ENCODE data around the gene ARVCF. TPM values are rescaled to one million over a fixed set of nuclear protein-coding genes. Genes with fewer than 3 reads are reported as not detected.

The ARVCF gene
- total and polyA plus RNA-seq, 2 experiments from 2014 or later = 15.6 to 122 TPM

DNA sequence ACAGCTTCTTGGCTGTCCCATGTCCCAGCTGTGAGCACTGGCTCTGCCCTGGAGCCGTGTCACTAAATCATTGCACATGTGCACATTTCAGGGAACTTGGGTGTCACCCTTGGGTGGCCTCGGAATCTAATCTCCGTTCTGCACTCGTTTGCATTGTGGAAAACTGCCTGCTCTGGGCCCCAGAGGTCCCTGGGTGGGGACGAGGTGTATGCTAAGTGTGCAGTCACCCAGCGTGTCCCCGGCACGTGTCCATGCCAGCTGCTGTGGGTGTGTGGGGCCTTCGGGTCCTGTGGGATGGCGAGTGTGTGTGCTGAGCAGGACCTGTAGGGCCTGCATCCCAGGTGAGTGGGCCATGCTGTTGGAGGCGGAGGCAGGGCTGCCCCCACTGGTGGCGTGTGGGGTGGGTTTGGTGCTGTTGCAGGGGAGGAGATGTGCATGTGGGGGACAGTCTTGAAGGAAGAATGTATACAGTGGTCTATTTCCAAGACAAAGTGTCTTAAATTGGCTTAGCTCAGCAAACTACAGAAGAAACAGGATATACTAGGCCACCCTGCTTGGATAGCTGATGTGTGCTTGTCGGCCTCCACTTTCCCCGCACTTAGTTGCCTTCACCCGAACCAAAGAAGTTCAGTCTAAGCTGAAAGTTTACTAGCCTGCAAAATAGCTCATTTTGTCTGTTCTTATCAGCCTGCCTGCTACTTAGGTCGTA, 18.9 kb upstream of the ARVCF start:
- no peaks in the 10 kb centered on the region for H3K79me2 ChIP-seq (replicated peaks; ENCODE audit: insufficient read depth)
- no peaks in the 10 kb centered on the region; the same call in 1 of the 2 replicates for H4K20me1 ChIP-seq (replicated peaks; ENCODE audit: insufficient read depth)
- H3K4me1 Mint-ChIP-seq = no peaks in the 10 kb centered on the region
- no peak overlapping the region for H3K4me3 ChIP-seq
- DNase-seq (ENCODE audit: low spot score) (no peak), ATAC-seq (no peak)
- H3K36me3 ChIP-seq (ENCODE audit: insufficient read depth) = no peaks in the 10 kb centered on the region
- H3K36me3 Mint-ChIP-seq (ENCODE audit: low read depth) = no peaks in the 10 kb centered on the region; the same call in 2 of the 3 replicates
- no peak overlapping the region for H3K4me2 ChIP-seq
- H3K9me3 Mint-ChIP-seq = no peaks in the 10 kb centered on the region
- H3K27ac ChIP-seq (ENCODE audit: low read depth) = no peak overlapping the region
- H3K27me3 ChIP-seq (ENCODE audit: insufficient read depth) = no peaks in the 10 kb centered on the region
- H3K9me2 ChIP-seq (ENCODE audit: insufficient read depth) = no peaks in the 10 kb centered on the region
- H3K4me3 Mint-ChIP-seq = no peak overlapping the region
- no peak overlapping the region for H2AFZ ChIP-seq
- H3F3A ChIP-seq (replicated peaks; ENCODE audit: low read depth) = no peaks in the 10 kb centered on the region
- no peak overlapping the region for H3K27ac Mint-ChIP-seq
- H3K4me1 ChIP-seq (ENCODE audit: insufficient read depth) = no peaks in the 10 kb centered on the region
- TF ChIP-seq ZNF331 (CRISPR knock-in tag; IDR thresholded peaks at IDR 0.05; ENCODE audit: low read depth) (no peak), EZH2 (IDR thresholded peaks at IDR 0.05; ENCODE audit: low read depth, unreplicated experiment) (no peak)
- TF ChIP-seq, protein P1, sequence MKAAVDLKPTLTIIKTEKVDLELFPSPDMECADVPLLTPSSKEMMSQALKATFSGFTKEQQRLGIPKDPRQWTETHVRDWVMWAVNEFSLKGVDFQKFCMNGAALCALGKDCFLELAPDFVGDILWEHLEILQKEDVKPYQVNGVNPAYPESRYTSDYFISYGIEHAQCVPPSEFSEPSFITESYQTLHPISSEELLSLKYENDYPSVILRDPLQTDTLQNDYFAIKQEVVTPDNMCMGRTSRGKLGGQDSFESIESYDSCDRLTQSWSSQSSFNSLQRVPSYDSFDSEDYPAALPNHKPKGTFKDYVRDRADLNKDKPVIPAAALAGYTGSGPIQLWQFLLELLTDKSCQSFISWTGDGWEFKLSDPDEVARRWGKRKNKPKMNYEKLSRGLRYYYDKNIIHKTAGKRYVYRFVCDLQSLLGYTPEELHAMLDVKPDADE (IDR thresholded peaks at IDR 0.05) = no peak
- TF ChIP-seq, protein P2, sequence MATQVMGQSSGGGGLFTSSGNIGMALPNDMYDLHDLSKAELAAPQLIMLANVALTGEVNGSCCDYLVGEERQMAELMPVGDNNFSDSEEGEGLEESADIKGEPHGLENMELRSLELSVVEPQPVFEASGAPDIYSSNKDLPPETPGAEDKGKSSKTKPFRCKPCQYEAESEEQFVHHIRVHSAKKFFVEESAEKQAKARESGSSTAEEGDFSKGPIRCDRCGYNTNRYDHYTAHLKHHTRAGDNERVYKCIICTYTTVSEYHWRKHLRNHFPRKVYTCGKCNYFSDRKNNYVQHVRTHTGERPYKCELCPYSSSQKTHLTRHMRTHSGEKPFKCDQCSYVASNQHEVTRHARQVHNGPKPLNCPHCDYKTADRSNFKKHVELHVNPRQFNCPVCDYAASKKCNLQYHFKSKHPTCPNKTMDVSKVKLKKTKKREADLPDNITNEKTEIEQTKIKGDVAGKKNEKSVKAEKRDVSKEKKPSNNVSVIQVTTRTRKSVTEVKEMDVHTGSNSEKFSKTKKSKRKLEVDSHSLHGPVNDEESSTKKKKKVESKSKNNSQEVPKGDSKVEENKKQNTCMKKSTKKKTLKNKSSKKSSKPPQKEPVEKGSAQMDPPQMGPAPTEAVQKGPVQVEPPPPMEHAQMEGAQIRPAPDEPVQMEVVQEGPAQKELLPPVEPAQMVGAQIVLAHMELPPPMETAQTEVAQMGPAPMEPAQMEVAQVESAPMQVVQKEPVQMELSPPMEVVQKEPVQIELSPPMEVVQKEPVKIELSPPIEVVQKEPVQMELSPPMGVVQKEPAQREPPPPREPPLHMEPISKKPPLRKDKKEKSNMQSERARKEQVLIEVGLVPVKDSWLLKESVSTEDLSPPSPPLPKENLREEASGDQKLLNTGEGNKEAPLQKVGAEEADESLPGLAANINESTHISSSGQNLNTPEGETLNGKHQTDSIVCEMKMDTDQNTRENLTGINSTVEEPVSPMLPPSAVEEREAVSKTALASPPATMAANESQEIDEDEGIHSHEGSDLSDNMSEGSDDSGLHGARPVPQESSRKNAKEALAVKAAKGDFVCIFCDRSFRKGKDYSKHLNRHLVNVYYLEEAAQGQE (IDR thresholded peaks at IDR 0.05; ENCODE audit: unreplicated experiment) = no peak
- peaks cover 11% of the 10 kb centered on the region for H3K27me3 Mint-ChIP-seq (ENCODE audit: insufficient read depth, low read depth, poor library complexity)

DNA sequence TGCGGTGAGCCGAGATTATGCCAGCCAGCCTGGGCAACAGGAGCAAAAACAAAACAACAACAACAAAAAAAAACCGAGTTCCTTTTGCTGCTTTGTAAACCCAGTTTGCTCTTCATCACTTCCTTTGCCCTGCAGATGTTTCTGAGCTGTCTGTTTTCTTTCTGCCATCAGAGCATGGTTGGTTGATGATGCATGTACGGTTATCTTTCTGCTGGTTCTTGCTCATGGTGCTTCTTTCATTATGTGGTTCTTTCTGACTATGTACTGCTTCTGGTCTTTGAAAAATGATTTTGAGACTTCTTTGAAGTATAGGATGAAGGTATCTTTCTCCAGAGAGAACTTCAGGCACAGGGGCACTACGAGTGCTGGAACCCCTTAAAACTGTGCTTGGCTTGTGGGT, 17.5 kb upstream of the ARVCF start:
- H3K79me2 ChIP-seq (replicated peaks; ENCODE audit: insufficient read depth) = no peaks in the 10 kb centered on the region
- no peak overlapping the region for H3K27ac ChIP-seq (ENCODE audit: low read depth)
- H3K4me3 ChIP-seq = no peak overlapping the region
- no peak overlapping the region for H2AFZ ChIP-seq
- H3K9me3 Mint-ChIP-seq = no peaks in the 10 kb centered on the region
- H3K36me3 ChIP-seq (ENCODE audit: insufficient read depth) = no peaks in the 10 kb centered on the region
- no peaks in the 10 kb centered on the region for H3F3A ChIP-seq (replicated peaks; ENCODE audit: low read depth)
- no peaks in the 10 kb centered on the region for H3K9me2 ChIP-seq (ENCODE audit: insufficient read depth)
- no peak overlapping the region for H3K27ac Mint-ChIP-seq
- H3K27me3 ChIP-seq (ENCODE audit: insufficient read depth) = no peaks in the 10 kb centered on the region
- TF ChIP-seq CREB1 (CRISPR knock-in tag; IDR thresholded peaks at IDR 0.05; ENCODE audit: low read depth) (no peak), ZNF331 (CRISPR knock-in tag; IDR thresholded peaks at IDR 0.05; ENCODE audit: low read depth) (no peak)
- TF ChIP-seq, protein P1 (IDR thresholded peaks at IDR 0.05) = no peak
- H3K4me2 ChIP-seq = no peak overlapping the region
- H3K4me1 Mint-ChIP-seq = no peaks in the 10 kb centered on the region
- no peak for ATAC-seq
- no peak for DNase-seq (ENCODE audit: low spot score)
- no peaks in the 10 kb centered on the region for H3K4me1 ChIP-seq (ENCODE audit: insufficient read depth)
- no peaks in the 10 kb centered on the region; the same call in 1 of the 2 replicates for H4K20me1 ChIP-seq (replicated peaks; ENCODE audit: insufficient read depth)
- H3K36me3 Mint-ChIP-seq (ENCODE audit: low read depth) = no peaks in the 10 kb centered on the region; the same call in 2 of the 3 replicates
- H3K27me3 Mint-ChIP-seq (ENCODE audit: insufficient read depth, low read depth, poor library complexity) = peaks cover 13% of the 10 kb centered on the region
- H3K4me3 Mint-ChIP-seq = no peak overlapping the region
